SH-SY5Y (cell line): ENCODE measurements around the gene TMEM232.

Experiments used
- GATA2 ChIP-seq: IDR thresholded peaks from 2 replicates; pipeline ENCODE4 v1.6.1; 2011; ENCODE audit warnings: mild to moderate bottlenecking, low read depth, low read length
- GATA3 ChIP-seq: IDR thresholded peaks from 2 replicates; pipeline ENCODE4 v1.6.1; 2011; ENCODE audit warnings: low read depth, mild to moderate bottlenecking, low read length, moderate library complexity

GRCh38 chr5:110590187-110590586, 136.3 kb downstream of the TMEM232 start:
- TF ChIP-seq GATA3 (no peak), GATA2 (no peak)
